ENCODE results near the gene NPB. TPM values are rescaled to one million over a fixed set of nuclear protein-coding genes. Genes with fewer than 3 reads are reported as not detected.

Gene NPB
- polyA plus RNA-seq, 1 donor (not counting 4 experiments of a cell fraction or from before 2014, with no cell fraction given) = not detected

- peaks cover 0 to 2% of the 10 kb centered on the region in 2 experiments for H3K36me3 ChIP-seq (ENCODE audit: control insufficient read depth in 2 of 2, extremely low read depth in 1 of 2, insufficient read depth in 2 of 2, low read length in 2 of 2)
- H4K20me1 ChIP-seq (ENCODE audit: control insufficient read depth, extremely low read depth, insufficient read depth, low read length) = no peaks in the 10 kb centered on the region
- H3K9ac ChIP-seq (ENCODE audit: control insufficient read depth, extremely low read depth, insufficient read depth, low read length) = no peak overlapping the region
- no peak overlapping the region for H3K27ac ChIP-seq (ENCODE audit: control insufficient read depth, insufficient read depth, low read length)
- H3K9me3 ChIP-seq (ENCODE audit: control insufficient read depth, low read depth, low read length) = no peaks in the 10 kb centered on the region
- no peak for FAIRE-seq
- dilution Hi-C loops (cut with MboI; ENCODE audit: extremely low pct_ligation_motif_present, low sequenced_read_pairs) = no loop called here
- H3K4me1 ChIP-seq (ENCODE audit: control insufficient read depth, extremely low read depth, insufficient read depth, low read length) = peaks cover 4% of the 10 kb centered on the region
- H3K4me3 ChIP-seq (ENCODE audit: control insufficient read depth in 2 of 3, extremely low read depth in 1 of 3, insufficient read depth in 2 of 3, low read depth in 1 of 3, low read length in 3 of 3) = peak overlapping the region in 1 of 3 experiments; percentile 20
- no peaks in the 10 kb centered on the region for H3K27me3 ChIP-seq (ENCODE audit: control insufficient read depth, extremely low read depth, insufficient read depth, low read length)
- no peak for DNase-seq (ENCODE audit: low read depth, low spot score)
- no peaks in the 10 kb centered on the region for H3K79me2 ChIP-seq (ENCODE audit: control insufficient read depth, insufficient read depth, low read length)
- no peak overlapping the region for H2AFZ ChIP-seq (ENCODE audit: control insufficient read depth, low read length)
- H3K9me1 ChIP-seq (ENCODE audit: control insufficient read depth, extremely low read depth, insufficient read depth, low read length) = no peaks in the 10 kb centered on the region
- TF ChIP-seq EZH2 (IDR thresholded peaks at IDR 0.05; ENCODE audit: low read length) = no peak
- no peak for TF ChIP-seq CTCF (optimal IDR thresholded peaks at IDR 0.05 in 1 of 3, IDR thresholded peaks at IDR 0.05 in 1 of 3, conservative IDR thresholded peaks at IDR 0.05 in 1 of 3; ENCODE audit: extremely low read depth in 1 of 3, insufficient read depth in 2 of 3, low read length in 3 of 3)
- peak overlapping the region; percentile 58 for H3K4me2 ChIP-seq (ENCODE audit: control insufficient read depth, extremely low read depth, insufficient read depth, low read depth, low read length)
Observed at GRCh38 chr17:81935709-81936084, 33.7 kb downstream of the NPB start.

GRCh38 chr17:81939218-81939617, 37.2 kb downstream of the NPB start:
- no peaks in the 10 kb centered on the region for H3K9me1 ChIP-seq (ENCODE audit: control insufficient read depth, extremely low read depth, insufficient read depth, low read length)

More at GRCh38 chr17:81939218-81939617, 37.2 kb downstream of the NPB start:
- Histone ChIP-seq H3K79me2 (ENCODE audit: control insufficient read depth, insufficient read depth, low read length) (no peaks in the 10 kb centered on the region), H3K27me3 (ENCODE audit: control insufficient read depth, extremely low read depth, insufficient read depth, low read length) (peaks cover 12% of the 10 kb centered on the region), H3K9me3 (ENCODE audit: control insufficient read depth, low read depth, low read length) (no peaks in the 10 kb centered on the region), H3K4me1 (ENCODE audit: control insufficient read depth, extremely low read depth, insufficient read depth, low read length) (peaks cover 4% of the 10 kb centered on the region), H3K4me3 (ENCODE audit: control insufficient read depth in 2 of 3, extremely low read depth in 1 of 3, insufficient read depth in 2 of 3, low read depth in 1 of 3, low read length in 3 of 3) (no peak overlapping the region), H4K20me1 (ENCODE audit: control insufficient read depth, extremely low read depth, insufficient read depth, low read length) (no peaks in the 10 kb centered on the region), H3K4me2 (ENCODE audit: control insufficient read depth, extremely low read depth, insufficient read depth, low read depth, low read length) (no peak overlapping the region), H3K9ac (ENCODE audit: control insufficient read depth, extremely low read depth, insufficient read depth, low read length) (no peak overlapping the region), H3K27ac (ENCODE audit: control insufficient read depth, insufficient read depth, low read length) (no peak overlapping the region), H3K36me3 (ENCODE audit: control insufficient read depth in 2 of 2, extremely low read depth in 1 of 2, insufficient read depth in 2 of 2, low read length in 2 of 2) (no peaks in the 10 kb centered on the region), H2AFZ (ENCODE audit: control insufficient read depth, low read length) (no peak overlapping the region)
- dilution Hi-C loops (cut with MboI; ENCODE audit: extremely low pct_ligation_motif_present, low sequenced_read_pairs) = no loop called here
- no peak for DNase-seq (ENCODE audit: low read depth, low spot score)
- FAIRE-seq = no peak
- TF ChIP-seq EZH2 (IDR thresholded peaks at IDR 0.05; ENCODE audit: low read length) = no peak
- no peak for TF ChIP-seq CTCF (optimal IDR thresholded peaks at IDR 0.05 in 1 of 3, IDR thresholded peaks at IDR 0.05 in 1 of 3, conservative IDR thresholded peaks at IDR 0.05 in 1 of 3; ENCODE audit: extremely low read depth in 1 of 3, insufficient read depth in 2 of 3, low read length in 3 of 3)
